Measurements from ENCODE around the gene PANX1.

The PANX1 gene

GRCh38 chr11:94100253-94100652 lies 28.4 kb upstream of the PANX1 start:
- Mint-ChIP-seq H3K9me3 (peaks cover 18% of the 10 kb centered on the region), H3K36me3 (ENCODE audit: low read depth) (no peaks in the 10 kb centered on the region), H3K4me3 (no peak overlapping the region), H3K27ac (no peak overlapping the region), H3K4me1 (no peaks in the 10 kb centered on the region), H3K27me3 (ENCODE audit: low read depth) (no peaks in the 10 kb centered on the region)
- no peak for TF ChIP-seq CTCF (IDR thresholded peaks at IDR 0.05; ENCODE audit: unreplicated experiment in 3 of 3)

- Mint-ChIP-seq H3K4me1 (no peaks in the 10 kb centered on the region), H3K9me3 (peaks cover 7% of the 10 kb centered on the region), H3K27me3 (ENCODE audit: low read depth) (no peaks in the 10 kb centered on the region), H3K27ac (no peak overlapping the region), H3K4me3 (no peak overlapping the region), H3K36me3 (ENCODE audit: low read depth) (no peaks in the 10 kb centered on the region)
- TF ChIP-seq CTCF (IDR thresholded peaks at IDR 0.05; ENCODE audit: unreplicated experiment in 3 of 3): no peak
These were observed 25.2 kb upstream of the PANX1 start for GRCh38 chr11:94103471-94103870.

- Mint-ChIP-seq H3K27me3 (ENCODE audit: low read depth) (no peaks in the 10 kb centered on the region), H3K9me3 (peaks cover 4% of the 10 kb centered on the region), H3K4me1 (no peaks in the 10 kb centered on the region), H3K4me3 (no peak overlapping the region), H3K36me3 (ENCODE audit: low read depth) (no peaks in the 10 kb centered on the region), H3K27ac (no peak overlapping the region)
- no peak for TF ChIP-seq CTCF (IDR thresholded peaks at IDR 0.05; ENCODE audit: unreplicated experiment in 3 of 3)
These were observed 23.9 kb upstream of the PANX1 start for GRCh38 chr11:94104734-94105133.

GRCh38 chr11:94106716-94107115 lies 21.9 kb upstream of the PANX1 start:
- H3K27ac Mint-ChIP-seq: no peak overlapping the region

GRCh38 chr11:94107363-94107762 lies 21.3 kb upstream of the PANX1 start:
- peaks cover 2% of the 10 kb centered on the region for H3K4me1 Mint-ChIP-seq
- H3K27me3 Mint-ChIP-seq (ENCODE audit: low read depth): peaks cover 4% of the 10 kb centered on the region
- TF ChIP-seq CTCF (IDR thresholded peaks at IDR 0.05; ENCODE audit: unreplicated experiment in 3 of 3): no peak
- H3K9me3 Mint-ChIP-seq: peaks cover 2% of the 10 kb centered on the region
- no peak overlapping the region for H3K4me3 Mint-ChIP-seq
- no peaks in the 10 kb centered on the region for H3K36me3 Mint-ChIP-seq (ENCODE audit: low read depth)
- no peak overlapping the region for H3K27ac Mint-ChIP-seq

More at GRCh38 chr11:94106716-94107115, 21.9 kb upstream of the PANX1 start:
- Mint-ChIP-seq H3K4me1 (no peaks in the 10 kb centered on the region), H3K27me3 (ENCODE audit: low read depth) (peaks cover 4% of the 10 kb centered on the region), H3K9me3 (peaks cover 2% of the 10 kb centered on the region), H3K36me3 (ENCODE audit: low read depth) (no peaks in the 10 kb centered on the region), H3K4me3 (no peak overlapping the region)
- TF ChIP-seq CTCF (IDR thresholded peaks at IDR 0.05; ENCODE audit: unreplicated experiment in 3 of 3): no peak

GRCh38 chr11:94111241-94111640 lies 17.4 kb upstream of the PANX1 start:
- peaks cover 2% of the 10 kb centered on the region for H3K9me3 Mint-ChIP-seq
- H3K27ac Mint-ChIP-seq: no peak overlapping the region
- peaks cover 4% of the 10 kb centered on the region for H3K27me3 Mint-ChIP-seq (ENCODE audit: low read depth)

More at GRCh38 chr11:94111241-94111640, 17.4 kb upstream of the PANX1 start:
- Mint-ChIP-seq H3K4me3 (no peak overlapping the region), H3K4me1 (peaks cover 16% of the 10 kb centered on the region), H3K36me3 (ENCODE audit: low read depth) (no peaks in the 10 kb centered on the region)
- TF ChIP-seq CTCF (IDR thresholded peaks at IDR 0.05; ENCODE audit: unreplicated experiment in 3 of 3): no peak
